GM21717 (cell line): ENCODE measurements around the gene CYS1.
"Not testable (repeated sequence)": the region's sequence is repeated elsewhere in the genome, so short reads cannot be mapped to it uniquely, and the experiment has no call there.

Experiments
- ATAC-seq: cut with Tn5 transposase; IDR thresholded peaks from one replicate; pipeline ENCODE4 v1.9.1; 2021; ENCODE audit warnings: mild to moderate bottlenecking, moderate library complexity; ENCODE audit not compliant: unreplicated experiment

The CYS1 gene

DNA sequence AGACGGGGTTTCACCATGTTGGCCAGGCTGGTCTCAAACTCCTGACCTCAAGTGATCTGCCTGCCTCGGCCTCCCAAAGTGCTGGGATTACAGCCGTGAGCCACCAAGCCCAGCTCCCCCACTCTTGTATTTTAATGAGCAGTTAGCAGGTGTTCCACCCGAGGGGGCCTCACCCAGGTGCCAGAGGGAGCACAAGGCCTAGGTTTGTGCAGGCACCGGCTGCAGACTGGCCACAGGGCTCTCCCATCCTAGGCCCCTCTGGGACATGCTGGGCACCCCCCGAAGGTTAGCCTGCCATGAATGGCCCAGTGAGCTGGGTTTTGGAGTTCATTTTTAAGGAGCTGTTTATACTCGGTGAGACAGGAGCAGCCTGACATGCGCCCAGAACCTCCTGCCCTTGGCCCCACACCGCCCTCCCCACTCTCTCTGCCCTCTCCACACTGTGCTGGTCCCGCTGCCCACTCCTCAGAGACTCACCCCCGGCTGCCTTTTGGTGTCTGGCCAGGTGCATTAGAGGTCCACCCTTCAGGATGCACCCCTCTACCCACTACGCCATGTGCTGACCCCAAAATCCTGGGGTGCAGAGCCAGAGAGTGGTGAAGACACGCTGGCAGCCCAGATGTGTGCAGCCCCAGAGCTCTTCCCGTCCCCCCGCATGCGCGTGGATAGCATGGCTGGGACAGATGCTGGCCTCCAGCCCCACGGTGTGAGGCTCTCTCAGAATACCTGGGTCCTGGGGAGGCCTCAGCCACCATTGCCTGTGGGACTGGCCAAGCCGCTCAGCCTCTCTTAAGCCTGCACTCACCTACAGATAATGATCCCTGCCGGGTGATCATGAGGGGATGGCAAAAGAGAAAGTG, 48.1 kb downstream of the CYS1 start:
- ATAC-seq: no peak

DNA sequence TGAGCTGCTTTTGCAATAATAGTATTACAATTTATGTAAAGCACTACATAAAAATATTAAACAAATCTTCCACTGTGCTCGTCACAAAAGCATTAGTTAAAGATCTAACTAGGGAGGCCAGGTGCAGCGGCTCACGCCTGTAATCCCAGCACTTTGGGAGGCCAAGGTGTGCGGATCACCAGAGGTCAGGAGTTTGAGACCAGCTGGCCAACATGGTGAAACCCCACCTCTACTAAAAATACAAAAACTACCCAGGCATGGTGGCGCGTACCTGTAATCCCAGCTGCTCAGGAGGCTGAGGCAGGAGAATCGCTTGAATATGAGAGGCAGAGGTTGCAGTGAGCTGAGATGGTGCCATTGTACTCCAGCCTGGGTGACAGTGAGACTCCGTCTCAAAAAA, 49.4 kb downstream of the CYS1 start:
- ATAC-seq: not testable (repeated sequence)

DNA sequence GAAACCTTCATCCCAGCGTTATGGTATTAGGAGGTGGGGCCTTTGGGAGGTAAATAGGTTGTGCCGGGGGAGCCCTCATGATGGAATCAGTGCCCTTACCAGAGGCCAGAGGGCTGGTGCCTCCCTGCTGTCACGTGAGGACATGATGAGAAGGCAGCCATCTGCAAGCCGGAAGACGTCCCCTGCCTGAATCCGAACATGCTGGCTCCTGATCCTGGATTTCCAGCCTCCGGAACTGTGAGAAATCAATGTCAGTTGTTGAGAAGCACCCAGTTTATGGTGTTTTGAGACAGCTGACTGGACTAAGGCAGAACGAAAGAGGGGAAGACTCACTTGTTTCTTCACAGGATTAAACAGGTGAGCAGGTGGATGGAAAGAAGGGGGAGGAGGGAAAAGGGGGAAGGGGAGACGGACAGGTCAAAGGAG, 49.9 kb downstream of the CYS1 start:
- ATAC-seq: no peak

DNA sequence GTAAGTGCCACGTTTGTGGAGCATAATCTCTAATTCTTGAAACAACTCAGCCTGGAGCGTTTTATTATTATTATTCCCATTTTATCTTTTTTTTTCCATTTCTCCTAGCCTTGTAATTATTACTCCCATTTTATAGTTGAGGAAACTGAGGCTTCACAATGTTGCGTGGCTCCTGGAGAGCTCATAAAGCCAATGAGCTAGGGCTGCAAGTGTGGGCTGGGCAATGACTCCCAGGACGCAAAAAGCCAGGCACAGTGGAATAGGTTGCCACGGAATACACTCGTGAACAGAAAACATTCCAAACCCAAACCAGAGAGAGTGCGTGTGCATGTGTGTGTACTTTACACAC, 50.4 kb downstream of the CYS1 start:
- no peak for ATAC-seq

DNA sequence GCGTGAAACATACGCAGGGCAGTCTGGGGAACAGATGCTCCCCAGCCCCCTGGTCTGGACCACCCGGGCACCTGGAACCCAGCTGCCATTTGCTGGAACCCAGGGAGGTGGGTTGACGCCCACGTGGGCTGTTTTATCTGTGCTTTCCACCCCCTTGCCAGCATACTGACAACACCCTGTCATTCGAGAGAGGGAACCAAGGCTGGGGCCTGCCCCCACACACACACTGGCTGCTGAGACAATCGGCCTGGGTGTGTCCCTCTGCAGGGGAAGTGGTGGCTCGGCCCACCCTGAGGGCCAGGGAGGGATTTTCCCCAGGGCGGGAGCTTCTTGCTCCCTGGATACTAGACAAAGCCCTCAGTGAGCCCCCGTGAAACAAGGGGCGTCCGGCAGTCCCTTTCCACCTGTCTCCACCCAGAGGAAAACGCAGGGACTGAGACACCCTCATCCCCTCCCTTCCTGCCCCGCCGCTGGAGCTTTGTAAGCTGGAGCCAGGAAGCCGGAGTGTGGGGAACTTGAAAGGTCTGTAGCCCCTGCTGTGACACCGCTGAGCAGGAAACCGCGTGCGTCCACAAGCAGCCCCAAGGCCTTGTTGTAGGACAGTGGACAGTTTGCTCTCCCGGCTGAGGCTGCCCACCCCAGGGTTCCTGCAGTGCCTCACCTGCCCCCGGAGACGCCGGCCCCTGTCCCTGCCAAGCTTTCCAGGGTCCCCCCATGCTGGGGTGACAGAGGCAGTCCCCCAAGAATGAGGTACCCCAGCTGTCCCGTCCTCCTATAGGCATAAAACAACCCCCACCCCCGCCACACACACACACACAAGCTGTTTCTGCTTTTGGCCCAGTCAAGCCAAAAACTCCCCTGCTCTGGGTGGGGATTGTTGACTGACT, 51.0 kb downstream of the CYS1 start:
- ATAC-seq: peak; percentile 53

DNA sequence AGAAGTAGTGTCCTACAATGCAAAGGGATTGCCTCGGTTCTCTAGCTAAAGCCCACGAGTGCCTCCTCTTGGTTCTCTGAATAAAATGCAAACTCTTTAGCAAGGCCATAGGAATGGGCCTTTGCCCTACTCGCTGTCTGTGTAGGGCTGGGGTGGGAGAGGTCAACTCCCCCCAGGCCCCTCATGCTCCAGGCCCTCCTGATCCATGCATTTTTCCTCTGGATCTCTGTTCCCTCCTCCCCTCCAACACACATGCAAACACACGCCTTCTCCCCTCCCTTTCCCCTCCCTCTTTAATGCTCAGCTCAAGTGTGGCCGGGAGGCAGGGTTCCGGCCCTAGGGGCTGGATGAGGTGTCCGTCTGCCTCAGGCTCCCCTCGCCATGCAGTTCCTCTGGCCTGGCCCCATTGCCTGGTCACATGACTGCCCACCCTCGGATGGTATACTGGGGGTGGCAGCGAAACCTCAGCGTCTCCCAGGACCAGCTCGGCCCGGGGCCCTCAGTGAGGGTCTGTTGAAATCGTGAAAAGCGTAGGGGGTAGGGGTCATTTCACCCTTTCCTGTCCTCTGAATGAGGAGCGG, 51.7 kb downstream of the CYS1 start:
- ATAC-seq: no peak

DNA sequence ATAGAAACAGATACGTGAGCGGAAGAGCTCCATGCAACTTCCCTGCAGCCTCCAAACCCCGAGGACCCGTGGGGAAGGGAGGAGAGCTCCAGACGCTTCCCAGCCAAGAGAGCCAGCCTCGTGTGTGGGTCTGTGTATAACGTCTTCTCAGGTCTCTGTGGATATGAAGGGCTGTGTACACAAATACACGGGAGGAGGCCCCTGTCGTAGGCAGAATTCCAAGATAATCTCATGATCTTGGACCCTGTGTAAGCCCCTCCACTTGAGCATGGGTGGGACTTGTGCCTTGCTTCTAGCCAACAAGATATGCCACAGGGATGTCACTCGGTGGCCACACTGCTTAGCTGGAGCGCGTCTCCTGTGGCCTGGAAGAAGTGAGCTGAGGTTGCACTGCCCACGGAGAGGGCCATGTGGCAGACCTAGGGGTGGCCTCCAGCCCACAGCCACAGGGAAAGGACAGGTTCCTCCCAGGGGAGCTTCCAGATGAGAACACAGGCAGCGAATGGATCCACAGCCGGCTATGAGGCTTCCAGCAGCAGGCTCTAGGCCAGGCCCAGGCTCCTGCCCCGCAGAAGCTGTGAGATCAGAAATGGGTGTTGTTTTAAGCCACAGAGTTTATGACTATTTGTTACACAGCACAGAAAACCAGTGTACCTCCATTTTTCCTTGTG, 52.4 kb downstream of the CYS1 start:
- ATAC-seq: no peak

DNA sequence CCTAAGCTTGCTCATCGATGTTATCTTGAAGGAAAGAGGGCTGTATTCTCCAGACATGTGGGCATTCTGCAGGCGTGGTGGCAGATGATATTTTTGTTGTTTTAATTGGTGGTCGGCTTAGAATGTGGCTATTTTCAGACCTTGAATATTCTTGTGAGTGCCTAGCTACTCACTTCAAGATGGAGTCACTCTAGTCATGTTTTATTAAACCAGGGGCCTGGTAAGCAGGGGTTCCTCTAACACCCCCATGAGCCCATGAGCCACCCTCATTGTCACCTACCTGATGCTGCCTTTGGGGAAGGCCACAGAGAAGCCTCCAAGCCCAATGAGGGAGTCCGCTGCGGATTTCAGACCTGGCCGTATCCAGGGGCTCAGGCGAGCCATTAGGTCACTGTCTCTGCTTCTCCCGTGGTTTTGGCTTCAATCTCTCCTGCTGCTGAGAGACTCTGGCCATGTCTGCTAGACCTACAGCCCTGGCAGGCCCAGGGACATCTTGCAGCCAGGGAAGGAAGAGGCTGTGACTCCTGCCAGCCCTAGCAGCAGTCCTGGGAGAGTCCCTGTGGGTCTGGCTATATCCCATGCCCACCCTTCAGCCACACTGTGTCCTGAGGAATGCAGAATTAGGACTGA, 53.2 kb downstream of the CYS1 start:
- no peak for ATAC-seq

DNA sequence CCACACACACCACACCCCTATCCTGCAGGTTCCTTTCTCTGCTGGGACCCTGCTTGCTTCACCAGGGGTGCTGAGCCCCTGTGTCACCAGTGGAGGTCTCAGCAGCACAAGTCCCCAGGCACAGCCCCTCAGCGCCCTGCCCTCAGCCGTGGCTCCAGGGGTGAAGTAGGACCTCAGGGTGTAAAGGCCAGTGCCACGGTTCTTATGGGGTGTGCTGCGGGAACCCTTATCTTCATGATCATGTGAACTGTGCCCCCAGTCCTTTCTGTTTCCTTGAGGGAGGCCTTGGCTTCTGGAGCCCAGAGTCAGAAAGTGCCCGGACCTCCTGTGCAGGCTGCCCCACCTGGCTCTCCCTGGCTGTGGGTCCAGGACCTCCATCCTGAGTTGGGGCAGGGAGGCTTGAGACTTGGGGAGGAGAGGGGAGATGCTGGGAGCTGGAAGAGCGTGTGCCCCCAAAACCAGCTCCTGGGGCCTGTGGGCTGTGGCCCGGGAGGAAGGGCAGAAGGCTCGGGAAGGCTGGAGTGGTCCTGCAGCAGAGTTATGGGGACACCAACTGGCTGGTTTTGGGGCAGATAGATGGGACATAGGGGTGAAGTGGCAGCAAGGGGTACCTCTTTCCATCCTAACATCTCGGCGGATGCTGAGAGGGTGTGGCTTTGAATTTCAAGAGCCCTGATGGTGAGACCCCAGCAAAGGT, 57.1 kb downstream of the CYS1 start:
- ATAC-seq: no peak

DNA sequence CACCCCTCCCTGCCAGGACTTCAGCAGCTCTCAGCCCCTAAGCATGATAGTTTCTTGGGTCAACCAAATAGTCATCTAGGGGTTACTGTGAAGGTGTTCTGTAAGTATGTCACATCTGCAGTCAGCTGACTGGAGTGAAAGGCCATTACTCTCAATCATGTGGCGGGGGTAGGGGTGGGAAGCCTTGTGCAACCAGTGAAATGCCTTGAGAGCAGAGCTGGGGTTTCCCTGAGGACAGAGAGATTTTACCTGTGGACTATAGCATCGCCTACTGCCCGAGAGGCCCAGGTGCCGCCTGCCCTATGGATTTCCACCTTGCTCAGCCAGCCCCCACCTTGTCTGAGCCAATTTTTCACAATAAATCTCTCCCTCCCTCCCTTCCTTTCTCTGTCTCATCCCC, 57.8 kb downstream of the CYS1 start:
- ATAC-seq: no peak

DNA sequence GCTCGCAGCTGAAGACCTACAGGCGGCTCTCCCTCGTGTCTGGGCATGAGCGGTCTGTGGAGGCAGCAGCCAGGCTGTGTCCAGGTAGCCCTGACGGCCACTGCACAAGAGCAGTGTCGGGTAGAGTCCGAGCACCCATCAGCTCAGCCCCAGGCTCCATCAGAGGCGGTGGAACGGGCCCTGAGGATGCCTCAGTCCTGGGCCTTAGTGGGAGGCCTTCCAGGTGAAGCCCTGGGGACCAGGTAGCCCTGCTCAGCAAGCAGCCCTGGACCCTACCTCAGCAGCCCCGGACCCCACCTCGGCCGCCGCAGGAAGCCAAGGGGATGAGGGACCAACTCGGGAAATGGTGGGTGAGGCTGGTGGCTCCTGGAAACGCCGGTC, 58.2 kb downstream of the CYS1 start:
- no peak for ATAC-seq

DNA sequence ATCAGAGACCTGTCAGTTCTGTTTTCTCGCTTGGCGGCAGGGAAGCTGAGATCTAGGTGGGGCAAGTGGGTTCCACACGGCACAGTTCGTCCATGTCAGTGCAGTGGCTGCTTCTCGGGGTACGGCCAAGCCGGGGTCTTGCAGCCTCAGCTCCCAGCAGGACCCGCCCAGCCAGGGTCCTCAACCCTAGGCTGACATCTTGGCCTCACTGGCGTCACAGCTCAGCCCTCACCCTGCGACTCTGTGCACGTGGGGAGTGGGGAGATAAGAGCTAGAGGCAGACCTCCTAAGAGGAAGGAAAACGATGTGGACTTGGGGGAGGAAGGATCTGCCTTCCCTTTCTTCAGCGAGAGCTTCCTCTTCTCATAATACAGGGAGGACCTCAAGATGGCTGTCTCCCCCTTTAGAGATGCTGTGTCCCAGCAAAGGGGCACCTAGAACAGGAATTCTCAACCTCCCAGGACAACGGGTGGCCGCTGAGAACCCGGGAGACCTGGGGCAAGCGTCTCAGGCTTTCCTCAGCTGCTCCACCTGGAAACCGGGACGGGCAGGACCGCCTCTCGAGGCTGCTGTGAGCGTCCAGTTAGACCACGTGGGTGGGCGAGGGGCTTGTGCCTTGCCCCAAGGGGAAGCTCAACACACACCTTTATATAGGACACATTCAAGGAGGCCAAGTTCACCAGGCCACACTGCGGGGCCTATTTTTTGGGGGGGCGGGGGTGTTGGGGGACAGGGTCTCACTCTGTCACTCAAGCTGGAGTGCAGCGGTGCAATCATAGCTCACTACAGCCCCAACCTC, 60.4 kb downstream of the CYS1 start:
- ATAC-seq: no peak

DNA sequence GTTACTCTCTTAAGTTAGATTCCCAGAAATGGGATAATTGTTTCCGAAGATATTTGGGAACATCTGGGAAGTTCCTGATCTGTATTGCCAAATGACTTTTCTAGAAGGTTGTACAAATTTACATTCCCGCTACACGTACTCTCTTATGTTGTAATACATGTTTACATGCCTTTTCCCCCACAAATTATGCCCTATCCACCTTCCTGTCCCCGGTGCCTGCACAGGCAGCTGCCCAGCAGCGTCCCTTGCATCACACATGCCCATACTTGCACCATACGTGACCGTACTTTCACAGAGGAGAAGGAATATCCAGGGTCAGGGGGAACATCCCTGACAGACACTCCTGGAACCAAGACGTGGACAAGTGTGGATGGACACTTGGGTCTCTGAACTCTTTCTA, 61.0 kb downstream of the CYS1 start:
- ATAC-seq: no peak

DNA sequence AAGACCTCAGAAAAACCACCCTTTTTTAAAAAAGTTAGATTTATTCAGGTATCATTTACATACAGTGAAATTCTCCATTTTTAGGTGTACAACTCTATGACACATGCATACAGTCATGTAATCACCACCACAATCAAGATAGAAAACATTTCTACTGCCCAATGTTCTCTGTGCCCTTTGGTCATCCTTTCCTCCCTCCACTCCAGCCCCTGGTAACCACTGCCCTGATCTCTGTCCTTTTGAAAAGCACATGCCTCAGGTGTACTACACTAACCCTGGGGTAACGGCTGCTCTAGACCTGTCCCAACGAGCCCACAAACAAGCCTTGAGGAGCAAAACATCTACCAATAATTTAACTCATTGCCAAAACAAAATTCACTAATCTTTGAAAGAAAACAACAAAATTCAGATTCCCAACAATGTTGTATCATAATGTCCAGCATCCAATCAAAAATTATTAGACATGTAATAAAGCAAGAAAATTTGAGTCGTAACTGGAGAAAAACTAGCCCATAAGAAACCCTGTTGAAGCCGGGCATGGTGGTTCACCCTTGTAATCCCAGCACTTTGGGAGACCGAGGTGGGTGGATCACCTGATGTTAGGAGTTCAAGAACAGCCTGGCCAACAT, 62.8 kb downstream of the CYS1 start:
- ATAC-seq: no peak

DNA sequence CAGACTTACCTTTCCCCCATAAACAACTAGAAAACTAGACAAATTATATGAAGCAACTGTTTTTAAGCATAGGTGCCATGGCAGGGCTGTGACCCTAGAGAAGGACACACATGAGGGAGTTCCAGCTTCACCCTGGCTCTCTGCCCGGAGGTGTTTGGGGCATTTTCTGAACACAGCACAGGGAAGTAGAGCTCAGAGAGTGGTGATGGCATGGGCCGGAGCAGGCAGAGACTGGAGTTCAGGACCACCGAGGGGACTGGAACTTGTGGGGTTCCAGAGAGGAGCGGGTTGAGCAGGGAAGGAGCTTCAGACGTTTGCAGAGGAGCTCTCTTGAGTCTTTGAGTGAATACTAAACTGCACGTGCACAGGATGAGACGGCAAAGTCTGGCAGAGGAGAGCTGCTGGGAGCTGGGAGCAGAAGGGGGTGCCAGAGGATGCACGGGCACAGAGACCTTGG, 63.4 kb downstream of the CYS1 start:
- ATAC-seq: no peak

DNA sequence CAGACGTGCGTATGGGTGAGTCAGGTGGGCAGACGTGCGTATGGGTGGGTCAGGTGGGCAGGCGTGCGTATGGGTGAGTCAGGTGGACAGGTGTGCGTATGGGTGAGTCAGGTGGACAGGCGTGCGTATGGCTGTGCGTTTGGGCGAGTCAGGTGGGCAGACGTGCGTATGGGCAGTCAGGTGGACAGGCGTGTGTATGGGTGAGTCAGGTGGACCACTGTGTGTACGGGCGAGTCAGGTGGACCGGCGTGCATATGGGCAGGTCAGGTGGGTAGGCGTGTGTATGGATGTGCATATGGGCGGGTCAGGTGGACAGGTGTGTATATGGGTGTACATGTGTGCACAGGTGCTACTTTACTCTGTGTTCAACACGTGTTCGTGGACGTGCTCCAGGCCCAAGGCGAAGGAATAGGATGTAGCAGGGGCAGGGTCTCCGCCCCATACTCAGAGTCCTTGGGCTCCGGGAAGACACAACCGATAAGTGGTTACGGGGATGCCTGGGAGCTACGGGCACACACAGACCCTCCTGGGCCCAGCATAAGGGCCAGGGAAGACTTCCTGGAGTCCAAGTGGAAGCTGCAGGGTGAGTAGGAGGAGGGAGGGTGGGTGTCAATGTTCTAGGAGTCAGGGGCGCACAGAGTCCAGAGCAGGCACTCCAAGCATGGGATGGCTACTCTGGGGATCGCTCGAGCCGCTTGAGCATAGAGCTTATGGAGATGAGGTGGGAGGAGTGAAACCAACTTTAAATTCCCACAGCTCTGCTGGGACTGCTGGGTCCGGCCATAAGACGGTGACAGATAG, 64.0 kb downstream of the CYS1 start:
- ATAC-seq: no peak

DNA sequence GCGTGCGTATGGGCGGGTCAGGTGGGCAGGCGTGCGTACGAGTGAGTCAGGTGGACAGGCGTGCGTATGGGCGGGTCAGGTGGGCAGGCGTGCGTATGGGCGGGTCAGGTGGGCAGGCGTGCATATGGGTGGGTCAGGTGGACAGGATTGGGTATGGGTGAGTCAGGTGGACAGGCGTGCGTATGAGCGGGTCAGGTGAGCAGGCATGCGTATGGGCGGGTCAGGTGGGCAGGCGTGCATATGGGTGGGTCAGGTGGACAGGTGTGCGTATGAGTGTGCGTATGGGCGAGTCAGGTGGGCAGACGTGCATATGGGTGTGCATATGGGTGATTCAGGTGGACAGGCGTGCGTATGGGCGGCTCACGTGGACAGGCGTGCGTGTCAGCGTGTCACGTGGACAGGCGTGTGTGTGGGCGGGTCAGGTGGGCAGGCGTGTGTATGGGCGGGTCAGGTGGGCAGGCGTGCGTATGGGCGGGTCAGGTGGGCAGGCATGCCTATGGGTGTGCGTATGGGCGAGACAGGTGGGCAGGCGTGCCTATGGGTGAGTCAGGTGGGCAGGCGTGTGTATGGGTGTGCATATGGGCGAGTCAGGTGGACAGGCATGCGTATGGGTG, 64.7 kb downstream of the CYS1 start:
- ATAC-seq: not testable (repeated sequence)
